GM19025 (cell line): ENCODE results near the gene FNDC5.
A peak's percentile ranks its signal among the peaks of the same experiment; 100 is the strongest.

Experiments
- ATAC-seq: cut with Tn5 transposase; IDR thresholded peaks from one replicate; pipeline ENCODE4 v1.9.1; 2021; ENCODE audit warnings: mild to moderate bottlenecking, low read depth, moderate library complexity; ENCODE audit not compliant: unreplicated experiment

Gene FNDC5

DNA sequence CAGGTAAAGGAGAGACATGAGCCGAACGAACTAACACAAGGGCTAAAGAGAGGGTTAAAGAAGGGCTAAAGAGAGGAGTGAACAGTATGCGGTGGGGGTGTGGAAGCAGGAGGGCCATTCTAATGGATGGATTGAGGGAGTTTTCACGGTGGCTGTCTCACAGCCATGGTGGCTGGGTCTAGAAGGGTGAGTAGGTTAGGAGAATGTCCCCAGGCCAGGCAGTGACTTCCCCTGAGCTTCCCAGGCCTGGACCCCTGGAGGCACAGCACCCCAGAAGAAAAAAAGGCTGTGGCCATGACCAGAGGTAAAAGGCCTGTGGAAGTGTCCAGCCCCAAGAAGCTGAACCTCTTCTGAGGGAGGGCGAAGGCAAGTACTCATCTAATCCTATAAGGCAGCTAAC lies 3.6 kb downstream of the FNDC5 start:
- ATAC-seq = no peak

GRCh38 chr1:32865639-32866405 lies 4.9 kb downstream of the FNDC5 start:
- no peak for ATAC-seq

GRCh38 chr1:32864375-32865019 lies 6.2 kb downstream of the FNDC5 start:
- ATAC-seq = no peak

GRCh38 chr1:32863881-32864245 lies 6.8 kb downstream of the FNDC5 start:
- no peak for ATAC-seq

- no peak for ATAC-seq
Measured at GRCh38 chr1:32863218-32863880, 7.4 kb downstream of the FNDC5 start.

DNA sequence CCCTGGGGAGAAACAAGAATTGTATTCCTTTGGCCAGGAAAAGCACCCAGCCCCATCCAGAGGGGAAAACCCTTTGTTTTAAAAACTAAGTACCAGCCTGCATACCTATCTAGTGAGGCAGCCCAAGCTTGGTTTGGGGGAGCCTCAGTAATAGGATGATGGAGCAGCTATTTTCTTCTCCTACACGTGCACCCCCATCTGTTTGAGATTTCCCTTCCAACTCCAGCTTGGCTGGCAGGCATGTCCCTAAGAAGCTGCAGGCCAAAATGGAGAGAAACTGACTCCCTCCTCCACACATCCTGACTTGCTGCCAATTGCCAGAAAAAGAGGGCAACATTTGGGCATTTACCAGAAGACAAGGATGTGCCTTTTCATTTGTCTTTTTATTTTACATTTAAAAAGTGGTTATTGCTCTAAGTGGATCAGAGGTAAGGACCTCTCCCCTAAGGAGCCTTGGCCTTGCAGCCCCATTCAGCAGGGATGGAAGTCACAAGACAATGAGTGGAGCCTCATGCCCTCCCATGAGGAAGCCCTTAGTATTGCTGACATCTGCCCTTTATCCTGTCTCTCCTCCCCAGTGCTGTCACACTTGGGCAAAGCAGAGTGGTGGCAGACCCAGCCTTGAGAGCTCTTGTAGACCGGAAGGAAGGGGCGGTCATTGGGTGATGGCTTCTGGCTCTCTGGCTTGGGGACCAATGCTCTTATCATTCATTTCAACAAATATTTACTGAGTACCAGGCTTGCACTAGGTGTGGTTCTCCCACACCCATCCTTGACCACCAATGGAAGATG lies 8.6 kb downstream of the FNDC5 start:
- ATAC-seq = no peak

DNA sequence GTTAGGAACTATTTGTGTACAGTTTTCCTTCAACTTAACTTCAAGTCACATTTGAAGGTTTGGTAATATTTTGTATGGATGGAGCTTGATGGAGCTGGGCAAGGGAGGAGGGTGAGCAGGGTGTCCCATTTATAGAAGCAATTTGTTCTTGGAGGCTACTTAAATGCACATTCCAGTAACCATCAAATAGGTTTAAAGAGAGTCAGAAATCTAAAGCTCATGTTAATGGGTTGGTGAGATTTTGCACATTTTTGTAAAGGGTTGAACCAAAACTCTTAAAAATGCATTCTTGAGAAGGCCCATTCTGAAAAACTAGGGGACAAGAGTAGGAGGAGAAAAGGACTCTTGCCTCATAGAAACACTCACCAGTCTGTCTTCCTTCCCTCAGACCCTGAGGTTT lies 10.1 kb downstream of the FNDC5 start:
- no peak for ATAC-seq

DNA sequence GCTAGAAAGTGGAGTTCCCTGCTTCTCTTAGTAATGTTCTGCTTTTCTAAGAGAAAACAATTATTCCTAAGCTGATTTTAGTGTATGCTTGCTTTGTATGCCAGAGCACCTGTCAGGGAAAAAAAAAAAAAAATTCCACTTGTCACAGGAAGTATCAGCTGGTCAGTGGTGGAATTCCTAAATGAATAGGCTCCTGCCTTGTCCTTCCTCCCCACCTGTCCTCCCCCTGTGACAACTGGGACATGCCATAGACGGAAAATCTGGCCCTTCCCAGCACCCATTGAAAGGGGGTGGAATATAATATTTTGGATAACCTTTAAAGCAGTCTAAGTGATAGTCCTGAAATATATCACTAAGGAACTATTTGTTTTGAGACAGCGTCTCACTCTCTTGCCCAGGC lies 10.8 kb downstream of the FNDC5 start:
- ATAC-seq = no peak

DNA sequence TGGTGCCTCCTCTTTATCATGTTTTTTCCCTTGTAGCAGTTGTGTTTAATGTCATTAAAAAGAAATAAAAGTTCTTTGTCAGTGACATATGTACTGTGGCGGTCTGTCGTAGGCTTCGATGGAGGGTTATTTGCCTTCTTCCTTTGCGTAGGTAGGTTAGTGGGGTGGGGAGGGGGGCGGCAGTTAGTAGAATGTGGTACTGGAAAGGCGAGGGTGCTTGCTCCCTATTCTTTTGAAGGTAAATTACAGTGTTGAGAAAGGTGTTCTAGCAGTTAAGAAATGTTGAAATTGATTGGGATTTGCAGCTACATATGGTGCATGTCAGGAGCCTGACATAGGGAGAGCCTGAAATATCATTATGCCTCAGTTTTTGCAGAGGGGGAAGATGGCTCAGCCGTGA lies 11.9 kb downstream of the FNDC5 start:
- no peak for ATAC-seq

DNA sequence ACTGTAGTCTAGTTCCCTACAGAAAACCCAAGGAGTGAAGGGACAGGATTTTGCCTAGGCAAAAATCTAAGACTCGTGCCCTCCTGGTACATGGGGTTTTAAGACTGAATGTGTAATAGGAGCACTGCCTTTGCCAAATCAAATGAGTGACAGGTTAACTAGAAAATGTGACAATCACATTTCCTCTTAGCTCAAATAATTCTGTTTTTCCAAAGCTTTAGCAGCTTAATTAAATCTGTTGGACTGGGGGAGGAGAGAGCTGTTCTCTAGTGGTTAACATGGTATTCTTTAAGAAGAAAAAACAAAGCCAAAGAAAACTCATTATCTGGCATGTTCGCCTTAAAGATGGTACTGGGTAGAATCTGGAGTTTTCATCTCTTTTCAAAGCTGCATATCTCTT lies 12.6 kb downstream of the FNDC5 start:
- ATAC-seq = no peak

GRCh38 chr1:32855861-32856617 lies 14.7 kb downstream of the FNDC5 start:
- ATAC-seq = no peak

DNA sequence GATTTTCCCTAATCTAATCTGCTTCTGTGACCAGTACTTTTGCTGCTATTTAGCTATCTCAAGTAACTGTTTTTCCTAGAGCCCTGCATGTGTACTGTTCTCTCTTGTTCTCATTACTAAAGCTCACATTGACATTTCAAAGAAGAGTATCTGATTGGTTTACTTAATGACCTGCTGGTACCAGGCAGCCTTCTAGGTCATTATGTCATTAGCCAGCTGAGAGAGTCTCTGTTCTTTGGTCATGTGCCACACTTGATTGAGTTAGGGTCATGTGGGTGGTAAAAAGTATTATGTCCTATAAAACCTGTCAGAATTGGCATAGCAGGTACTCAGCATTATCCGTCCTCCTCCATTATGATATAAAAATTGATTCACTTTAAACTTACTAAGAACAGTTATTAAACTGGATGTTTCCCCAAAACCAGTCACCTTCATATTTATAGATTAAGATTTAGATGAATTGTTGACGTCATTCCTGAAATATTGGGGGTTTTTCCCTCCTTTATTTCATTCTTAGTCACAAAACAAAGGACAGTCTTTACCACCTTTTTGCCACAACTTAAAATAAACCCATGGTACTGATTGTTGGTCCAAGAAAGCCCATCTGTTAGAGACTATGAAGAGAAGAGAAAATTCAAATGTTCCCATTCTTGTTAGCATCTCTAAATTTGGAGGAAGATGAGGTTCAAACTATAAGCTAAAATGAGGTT lies 22.2 kb downstream of the FNDC5 start:
- no peak for ATAC-seq

DNA sequence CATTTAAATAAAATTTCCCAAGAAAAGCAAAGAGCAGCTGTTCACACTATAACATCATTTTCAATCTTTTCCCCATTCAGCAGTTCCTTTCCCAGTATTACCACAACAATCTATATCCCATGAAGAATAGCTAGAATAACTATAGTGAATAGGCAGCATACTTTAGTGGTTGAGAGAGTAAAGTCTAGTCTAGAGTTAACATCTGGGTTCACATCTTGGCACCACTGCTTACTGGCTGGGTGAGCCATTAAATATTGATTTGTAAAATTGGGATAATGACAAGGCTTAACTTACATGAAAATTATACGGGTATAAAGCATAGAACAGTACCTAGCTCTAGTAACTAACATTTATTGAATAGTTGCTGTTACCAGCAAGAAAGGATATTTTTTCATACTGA lies 38.8 kb downstream of the FNDC5 start:
- ATAC-seq = no peak

DNA sequence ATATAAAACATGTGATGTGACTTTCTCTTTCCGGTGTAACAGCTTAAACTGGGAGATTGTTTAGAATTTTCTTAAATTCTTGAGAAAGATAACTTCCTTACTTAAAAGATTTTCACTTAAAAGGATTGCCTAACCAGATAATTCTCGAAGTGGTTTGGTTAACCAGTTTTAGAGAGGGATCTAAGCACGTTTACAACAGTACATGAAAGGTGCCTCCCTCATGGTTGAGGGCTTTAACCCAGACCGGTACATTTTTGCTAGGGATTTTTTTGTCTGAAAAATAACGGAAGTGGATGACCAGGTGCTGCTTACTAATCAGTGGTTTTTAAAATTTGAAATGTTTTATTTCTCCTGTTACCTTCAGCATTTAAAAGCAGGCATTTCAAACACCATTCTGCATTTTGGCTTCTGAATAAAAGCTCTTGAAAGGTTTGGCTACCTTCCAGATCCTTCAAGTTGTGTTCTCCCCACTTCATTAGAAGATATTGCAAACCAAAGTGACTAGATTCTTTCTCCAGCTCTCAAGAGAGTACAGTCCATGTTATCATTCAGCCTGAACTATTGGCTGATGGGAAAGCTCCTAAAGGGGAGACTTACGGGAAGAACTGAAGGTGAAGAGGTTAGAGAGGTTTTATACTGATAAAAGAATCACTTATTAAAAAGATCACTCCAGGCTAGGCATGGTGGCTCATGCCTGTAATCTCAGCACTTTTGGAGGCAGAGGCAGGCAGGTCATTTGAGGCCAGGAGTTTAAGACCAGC lies 40.4 kb downstream of the FNDC5 start:
- ATAC-seq = no peak

DNA sequence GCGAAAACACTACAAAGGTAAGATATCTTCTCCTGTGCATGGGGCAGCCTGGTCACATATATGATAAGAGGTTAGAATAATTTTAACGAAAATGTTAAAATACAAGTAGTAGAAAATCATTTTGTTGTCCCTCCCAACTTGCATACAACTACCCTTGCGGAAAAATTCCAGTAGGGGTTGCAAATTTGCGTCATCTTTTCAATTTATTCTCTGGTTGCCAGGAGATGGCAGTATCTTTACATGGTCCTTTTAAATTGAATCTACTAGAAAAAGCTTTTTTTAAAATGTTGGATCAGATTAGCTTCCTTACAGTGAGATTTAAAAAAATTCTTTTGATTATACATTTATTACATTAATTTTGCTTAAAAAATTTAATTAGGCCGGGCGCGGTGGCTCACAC lies 42.4 kb downstream of the FNDC5 start:
- no peak for ATAC-seq

- no peak for ATAC-seq
Measured at GRCh38 chr1:32825181-32825580, 45.5 kb downstream of the FNDC5 start.

GRCh38 chr1:32818804-32819541 lies 51.7 kb downstream of the FNDC5 start:
- ATAC-seq = peak; percentile 31
